ENCODE data around the gene TFDP2. TPM values are rescaled to one million over a fixed set of nuclear protein-coding genes. Genes with fewer than 3 reads are reported as not detected.

TFDP2 gene
- total RNA-seq, 6 experiments from 2014 or later: 17.9 to 30.9 (median 24.1) TPM

DNA sequence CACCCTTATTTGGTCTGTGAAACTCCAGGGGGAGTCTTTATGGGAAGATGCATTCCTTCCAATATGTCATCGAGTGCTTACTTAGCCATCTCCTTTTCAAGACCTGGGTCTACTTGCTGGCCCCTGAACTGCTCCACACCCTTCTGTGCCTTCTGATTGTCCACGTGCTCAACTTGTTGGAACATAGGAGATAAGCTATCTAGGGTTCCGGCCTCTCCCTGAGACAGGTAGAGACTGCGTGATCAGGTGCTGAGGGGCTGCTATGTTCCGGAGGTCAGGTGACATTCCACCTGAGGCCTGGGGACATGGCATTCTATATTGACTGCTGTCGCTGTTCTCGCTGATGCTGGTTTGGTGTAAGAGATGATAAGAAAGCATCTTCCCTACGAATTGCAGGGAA is 207.3 kb downstream of the TFDP2 start:
- intact Hi-C loops (cut with DNase I): no loop called here
- no peak overlapping the region for H3K27ac ChIP-seq
- ATAC-seq: peak in 1 of 4 donors; percentile 20

DNA sequence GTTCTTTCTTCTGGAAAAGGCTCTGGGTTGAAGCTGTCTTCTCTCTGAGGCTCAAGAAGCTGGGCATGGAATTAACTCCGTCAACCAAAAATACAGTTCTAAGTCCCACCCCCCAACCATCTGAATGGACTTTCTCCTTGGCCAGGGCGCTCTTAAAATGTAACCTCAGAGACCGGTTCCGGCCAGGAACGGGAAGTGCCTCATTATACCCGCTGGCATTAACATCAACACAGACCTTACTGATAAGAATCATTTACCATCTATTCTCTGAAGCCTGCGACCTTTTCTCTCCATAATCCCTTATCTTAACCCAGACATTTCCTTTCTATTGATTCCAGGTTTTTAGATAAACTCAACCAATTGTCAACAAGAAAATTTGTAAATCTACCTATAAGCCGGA is 208.3 kb downstream of the TFDP2 start:
- Histone ChIP-seq H3K27me3 (no peaks in the 10 kb centered on the region), H3K9me3 (no peaks in the 10 kb centered on the region), H3K36me3 (no peaks in the 10 kb centered on the region), H3K4me3 (no peak overlapping the region), H3K27ac (no peak overlapping the region), H3K4me1 (no peaks in the 10 kb centered on the region)
- TF ChIP-seq POLR2A (IDR thresholded peaks at IDR 0.05): no peak
- TF ChIP-seq, protein P1, sequence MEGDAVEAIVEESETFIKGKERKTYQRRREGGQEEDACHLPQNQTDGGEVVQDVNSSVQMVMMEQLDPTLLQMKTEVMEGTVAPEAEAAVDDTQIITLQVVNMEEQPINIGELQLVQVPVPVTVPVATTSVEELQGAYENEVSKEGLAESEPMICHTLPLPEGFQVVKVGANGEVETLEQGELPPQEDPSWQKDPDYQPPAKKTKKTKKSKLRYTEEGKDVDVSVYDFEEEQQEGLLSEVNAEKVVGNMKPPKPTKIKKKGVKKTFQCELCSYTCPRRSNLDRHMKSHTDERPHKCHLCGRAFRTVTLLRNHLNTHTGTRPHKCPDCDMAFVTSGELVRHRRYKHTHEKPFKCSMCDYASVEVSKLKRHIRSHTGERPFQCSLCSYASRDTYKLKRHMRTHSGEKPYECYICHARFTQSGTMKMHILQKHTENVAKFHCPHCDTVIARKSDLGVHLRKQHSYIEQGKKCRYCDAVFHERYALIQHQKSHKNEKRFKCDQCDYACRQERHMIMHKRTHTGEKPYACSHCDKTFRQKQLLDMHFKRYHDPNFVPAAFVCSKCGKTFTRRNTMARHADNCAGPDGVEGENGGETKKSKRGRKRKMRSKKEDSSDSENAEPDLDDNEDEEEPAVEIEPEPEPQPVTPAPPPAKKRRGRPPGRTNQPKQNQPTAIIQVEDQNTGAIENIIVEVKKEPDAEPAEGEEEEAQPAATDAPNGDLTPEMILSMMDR (IDR thresholded peaks at IDR 0.05): no peak
- DNase-seq (no peak), ATAC-seq (no peak)
- 54% methylated on average over 8 of the region's 8 CpGs for WGBS (ENCODE audit: insufficient coverage, low coverage, low lambda C conversion rate, missing lambda C conversion rate)
- intact Hi-C loops (cut with DNase I): no loop called here

More for the DNA sequence above, 207.3 kb downstream of the TFDP2 start:
- Histone ChIP-seq H3K4me3 (no peak overlapping the region), H3K36me3 (no peaks in the 10 kb centered on the region), H3K27me3 (no peaks in the 10 kb centered on the region), H3K9me3 (no peaks in the 10 kb centered on the region), H3K4me1 (no peaks in the 10 kb centered on the region)
- no peak for TF ChIP-seq POLR2A (IDR thresholded peaks at IDR 0.05)
- TF ChIP-seq, protein P1 (IDR thresholded peaks at IDR 0.05): no peak
- 66% methylated on average over 3 of the region's 8 CpGs for WGBS (ENCODE audit: insufficient coverage, low coverage, low lambda C conversion rate, missing lambda C conversion rate)
- no peak for DNase-seq

DNA sequence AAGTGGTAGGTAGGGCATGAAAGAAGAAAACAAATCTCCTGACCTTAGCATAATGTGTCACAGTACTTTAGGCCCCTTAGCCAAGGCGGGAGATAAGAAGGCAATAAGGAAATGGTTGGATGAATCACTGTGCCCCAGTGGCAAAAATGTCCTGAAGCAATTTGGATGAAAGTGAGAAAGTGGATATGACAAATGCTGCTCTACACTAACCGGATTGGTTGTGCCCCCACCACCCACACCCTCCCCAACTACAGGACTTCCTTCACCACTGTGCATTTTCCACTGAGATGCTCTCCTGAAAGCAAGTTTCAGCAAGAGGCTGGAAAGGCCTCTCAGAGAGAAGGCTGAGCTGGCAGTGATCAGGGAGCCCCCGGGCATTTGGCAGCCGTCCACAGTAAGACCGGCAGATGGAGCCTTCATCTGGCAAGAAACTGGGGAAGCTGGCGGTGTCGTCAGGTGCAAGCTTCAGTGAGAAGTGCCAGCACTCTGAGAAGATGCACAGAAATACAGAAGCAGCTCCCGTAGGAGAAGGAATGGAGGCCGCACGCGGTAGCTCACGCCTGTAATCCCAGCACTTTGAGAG is 209.1 kb downstream of the TFDP2 start:
- H3K4me1 ChIP-seq: no peaks in the 10 kb centered on the region
- no peak overlapping the region for H3K27ac ChIP-seq
- no peaks in the 10 kb centered on the region for H3K36me3 ChIP-seq
- peak in 1 of 4 donors; percentile 40 for ATAC-seq
- intact Hi-C loops (cut with DNase I): no loop called here
- 71% methylated on average over 11 of the region's 12 CpGs for WGBS (ENCODE audit: insufficient coverage, low coverage, low lambda C conversion rate, missing lambda C conversion rate)
- no peaks in the 10 kb centered on the region for H3K27me3 ChIP-seq
- DNase-seq: peak in 1 of 3 donors; percentile 23
- no peak for TF ChIP-seq POLR2A (IDR thresholded peaks at IDR 0.05)
- TF ChIP-seq, protein P1 (IDR thresholded peaks at IDR 0.05): no peak
- no peak overlapping the region for H3K4me3 ChIP-seq
- no peaks in the 10 kb centered on the region for H3K9me3 ChIP-seq

DNA sequence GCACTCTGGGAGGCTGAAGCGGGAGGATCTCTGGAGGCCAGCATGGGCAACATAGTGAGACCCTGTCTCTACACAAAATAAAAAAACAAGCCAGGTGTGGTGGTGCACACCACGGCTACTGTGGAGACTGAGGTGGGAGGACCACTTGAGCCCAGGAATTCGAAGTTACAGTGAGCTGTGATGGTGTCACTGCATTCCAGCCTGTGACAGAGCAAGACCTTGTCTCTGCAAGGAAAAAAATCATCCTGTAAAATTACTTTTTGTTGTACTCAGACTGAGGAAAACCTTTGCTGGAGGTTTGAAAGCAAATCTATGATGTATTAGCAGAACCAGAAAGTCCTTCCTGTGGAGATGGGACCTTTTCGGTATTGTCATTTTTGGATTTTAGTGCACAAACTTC is 209.6 kb downstream of the TFDP2 start:
- no peak for ATAC-seq
- intact Hi-C loops (cut with DNase I): no loop called here

More for the DNA sequence above, 209.6 kb downstream of the TFDP2 start:
- H3K27me3 ChIP-seq: no peaks in the 10 kb centered on the region
- no peaks in the 10 kb centered on the region for H3K36me3 ChIP-seq
- DNase-seq: peak in 1 of 3 donors; percentile 6
- H3K9me3 ChIP-seq: no peaks in the 10 kb centered on the region
- H3K4me3 ChIP-seq: no peak overlapping the region
- H3K27ac ChIP-seq: no peak overlapping the region
- H3K4me1 ChIP-seq: no peaks in the 10 kb centered on the region
- 96% methylated on average over 4 of the region's 4 CpGs for WGBS (ENCODE audit: insufficient coverage, low coverage, low lambda C conversion rate, missing lambda C conversion rate)
- no peak for TF ChIP-seq POLR2A (IDR thresholded peaks at IDR 0.05)
- TF ChIP-seq, protein P1 (IDR thresholded peaks at IDR 0.05): no peak
